ENCODE results near the gene HNRNPA1.

DNA sequence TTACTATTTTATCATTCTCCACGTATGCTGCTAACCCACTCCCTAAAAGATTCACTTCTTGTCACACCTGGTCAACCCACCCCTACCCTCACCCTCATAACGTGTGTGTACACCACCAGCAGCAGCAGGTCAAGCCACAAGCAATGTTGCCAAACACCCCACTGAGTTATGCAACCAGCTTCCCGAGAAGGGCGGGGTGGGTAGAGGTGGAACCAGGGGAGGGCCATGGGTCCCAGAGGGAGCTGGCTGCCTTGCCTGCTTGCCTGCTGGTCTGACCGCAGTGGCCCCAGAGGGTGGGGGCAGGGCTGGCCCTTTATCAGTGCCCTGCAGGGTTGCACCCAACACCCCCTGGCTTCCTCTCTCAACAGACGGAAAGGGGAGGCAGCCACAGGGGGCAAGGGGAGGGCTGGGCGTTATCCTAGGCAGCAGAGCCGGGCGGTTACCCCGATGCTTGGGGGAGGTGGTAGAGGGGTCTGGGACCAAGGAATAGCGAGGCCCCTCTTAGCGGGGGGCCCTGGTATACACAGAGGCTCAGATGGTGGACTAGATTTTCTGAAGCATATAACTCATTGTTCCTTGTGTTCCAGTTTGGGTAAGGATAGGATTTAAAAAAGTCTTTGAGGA lies 23.8 kb downstream of the HNRNPA1 start:
- TF ChIP-seq ESRRG (CRISPR knock-in tag; IDR thresholded peaks at IDR 0.05): no peak
- TF ChIP-seq, protein P1, sequence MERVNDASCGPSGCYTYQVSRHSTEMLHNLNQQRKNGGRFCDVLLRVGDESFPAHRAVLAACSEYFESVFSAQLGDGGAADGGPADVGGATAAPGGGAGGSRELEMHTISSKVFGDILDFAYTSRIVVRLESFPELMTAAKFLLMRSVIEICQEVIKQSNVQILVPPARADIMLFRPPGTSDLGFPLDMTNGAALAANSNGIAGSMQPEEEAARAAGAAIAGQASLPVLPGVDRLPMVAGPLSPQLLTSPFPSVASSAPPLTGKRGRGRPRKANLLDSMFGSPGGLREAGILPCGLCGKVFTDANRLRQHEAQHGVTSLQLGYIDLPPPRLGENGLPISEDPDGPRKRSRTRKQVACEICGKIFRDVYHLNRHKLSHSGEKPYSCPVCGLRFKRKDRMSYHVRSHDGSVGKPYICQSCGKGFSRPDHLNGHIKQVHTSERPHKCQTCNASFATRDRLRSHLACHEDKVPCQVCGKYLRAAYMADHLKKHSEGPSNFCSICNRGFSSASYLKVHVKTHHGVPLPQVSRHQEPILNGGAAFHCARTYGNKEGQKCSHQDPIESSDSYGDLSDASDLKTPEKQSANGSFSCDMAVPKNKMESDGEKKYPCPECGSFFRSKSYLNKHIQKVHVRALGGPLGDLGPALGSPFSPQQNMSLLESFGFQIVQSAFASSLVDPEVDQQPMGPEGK (CRISPR knock-in tag; IDR thresholded peaks at IDR 0.05; ENCODE audit: borderline replicate concordance): no peak
- no peak for TF ChIP-seq TCF4 (CRISPR knock-in tag; IDR thresholded peaks at IDR 0.05; ENCODE audit: borderline replicate concordance)
- TF ChIP-seq, protein P2, sequence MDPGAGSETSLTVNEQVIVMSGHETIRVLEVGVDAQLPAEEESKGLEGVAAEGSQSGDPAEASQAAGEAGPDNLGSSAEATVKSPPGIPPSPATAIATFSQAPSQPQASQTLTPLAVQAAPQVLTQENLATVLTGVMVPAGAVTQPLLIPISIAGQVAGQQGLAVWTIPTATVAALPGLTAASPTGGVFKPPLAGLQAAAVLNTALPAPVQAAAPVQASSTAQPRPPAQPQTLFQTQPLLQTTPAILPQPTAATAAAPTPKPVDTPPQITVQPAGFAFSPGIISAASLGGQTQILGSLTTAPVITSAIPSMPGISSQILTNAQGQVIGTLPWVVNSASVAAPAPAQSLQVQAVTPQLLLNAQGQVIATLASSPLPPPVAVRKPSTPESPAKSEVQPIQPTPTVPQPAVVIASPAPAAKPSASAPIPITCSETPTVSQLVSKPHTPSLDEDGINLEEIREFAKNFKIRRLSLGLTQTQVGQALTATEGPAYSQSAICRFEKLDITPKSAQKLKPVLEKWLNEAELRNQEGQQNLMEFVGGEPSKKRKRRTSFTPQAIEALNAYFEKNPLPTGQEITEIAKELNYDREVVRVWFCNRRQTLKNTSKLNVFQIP (CRISPR knock-in tag; IDR thresholded peaks at IDR 0.05; ENCODE audit: borderline replicate concordance, low read depth): no peak
- no peak for TF ChIP-seq ZFP3 (CRISPR knock-in tag; IDR thresholded peaks at IDR 0.05)

Measured in SK-N-SH treated with all-trans-retinoic acid at 6 μM for 48 hours (cell line).